ENCODE data around the gene KIZ.

Gene KIZ

DNA sequence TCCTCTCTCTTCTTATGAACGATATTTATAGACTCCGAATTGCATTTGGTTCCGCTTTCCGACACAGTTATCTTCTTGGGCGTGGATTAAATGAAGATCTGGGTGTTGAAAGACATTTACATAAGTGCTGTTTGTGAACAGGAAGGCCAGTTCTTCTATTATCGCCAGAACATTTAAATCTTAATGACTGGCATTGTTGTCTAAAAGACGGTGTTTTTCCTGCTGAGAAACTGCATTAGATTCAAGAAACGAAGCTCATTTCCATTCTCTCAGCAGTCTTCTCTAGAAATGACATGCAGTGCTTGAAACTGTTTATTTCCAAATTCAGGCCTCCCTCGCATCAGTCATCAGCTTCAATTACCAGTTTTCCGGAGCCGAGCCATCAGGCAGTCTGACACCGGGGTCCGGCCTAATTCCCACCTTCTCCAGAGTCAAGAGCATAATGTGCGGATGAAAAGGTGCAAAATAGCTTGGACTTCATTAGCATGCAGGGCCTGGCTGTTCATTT lies 35.7 kb upstream of the KIZ start:
- TF ChIP-seq, protein P1, sequence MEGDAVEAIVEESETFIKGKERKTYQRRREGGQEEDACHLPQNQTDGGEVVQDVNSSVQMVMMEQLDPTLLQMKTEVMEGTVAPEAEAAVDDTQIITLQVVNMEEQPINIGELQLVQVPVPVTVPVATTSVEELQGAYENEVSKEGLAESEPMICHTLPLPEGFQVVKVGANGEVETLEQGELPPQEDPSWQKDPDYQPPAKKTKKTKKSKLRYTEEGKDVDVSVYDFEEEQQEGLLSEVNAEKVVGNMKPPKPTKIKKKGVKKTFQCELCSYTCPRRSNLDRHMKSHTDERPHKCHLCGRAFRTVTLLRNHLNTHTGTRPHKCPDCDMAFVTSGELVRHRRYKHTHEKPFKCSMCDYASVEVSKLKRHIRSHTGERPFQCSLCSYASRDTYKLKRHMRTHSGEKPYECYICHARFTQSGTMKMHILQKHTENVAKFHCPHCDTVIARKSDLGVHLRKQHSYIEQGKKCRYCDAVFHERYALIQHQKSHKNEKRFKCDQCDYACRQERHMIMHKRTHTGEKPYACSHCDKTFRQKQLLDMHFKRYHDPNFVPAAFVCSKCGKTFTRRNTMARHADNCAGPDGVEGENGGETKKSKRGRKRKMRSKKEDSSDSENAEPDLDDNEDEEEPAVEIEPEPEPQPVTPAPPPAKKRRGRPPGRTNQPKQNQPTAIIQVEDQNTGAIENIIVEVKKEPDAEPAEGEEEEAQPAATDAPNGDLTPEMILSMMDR (IDR thresholded peaks at IDR 0.05; ENCODE audit: extremely low read depth, insufficient read depth, missing control alignments) = no peak
- no peak for DNase-seq (ENCODE audit: low spot score)
- in situ Hi-C loops (cut with MboI; ENCODE audit: low pct_unique_long_range_greater_than_20kb, low sequenced_read_pairs, unreplicated experiment) = no loop called here

DNA sequence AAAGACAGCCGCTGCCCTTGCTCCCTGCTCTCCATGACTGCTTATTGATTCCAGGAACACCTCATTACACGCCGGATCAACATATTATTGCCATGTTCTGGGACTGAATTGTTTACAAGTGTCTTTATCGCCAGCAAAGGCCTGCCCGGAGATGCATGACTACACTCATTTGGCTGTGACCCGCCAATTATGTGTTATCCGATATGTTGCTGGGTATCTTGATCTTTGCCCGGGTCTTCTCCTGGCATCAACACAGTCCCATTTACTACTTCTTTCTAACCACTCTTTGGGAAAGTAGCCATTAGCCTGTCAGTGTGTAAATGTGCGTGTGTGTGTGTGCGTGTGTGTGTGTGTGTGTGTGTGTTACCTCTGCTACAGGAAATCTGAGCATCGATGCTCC lies 35.2 kb upstream of the KIZ start:
- in situ Hi-C loops (cut with MboI; ENCODE audit: low pct_unique_long_range_greater_than_20kb, low sequenced_read_pairs, unreplicated experiment) = no loop called here
- TF ChIP-seq, protein P1 (IDR thresholded peaks at IDR 0.05; ENCODE audit: extremely low read depth, insufficient read depth, missing control alignments) = no peak
- DNase-seq (ENCODE audit: low spot score) = no peak

DNA sequence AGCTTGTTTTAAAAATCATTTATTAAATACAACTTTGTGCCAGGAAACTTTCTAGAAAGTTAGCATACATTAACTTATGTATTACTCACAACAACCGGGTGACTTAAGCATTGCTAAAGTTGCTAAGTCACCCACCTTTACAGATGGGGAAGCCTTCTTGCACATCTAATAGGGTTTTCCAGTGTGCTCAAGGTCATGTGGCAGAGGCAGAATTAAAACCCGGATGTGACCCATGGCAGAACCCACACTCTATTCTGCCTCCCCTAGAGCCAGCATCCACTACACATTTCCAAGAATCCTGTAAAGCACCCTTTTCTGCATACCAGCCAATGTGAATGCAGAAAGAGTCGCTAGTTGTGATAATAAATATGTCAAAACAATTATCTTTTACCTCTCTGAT lies 33.1 kb upstream of the KIZ start:
- TF ChIP-seq, protein P1 (IDR thresholded peaks at IDR 0.05; ENCODE audit: extremely low read depth, insufficient read depth, missing control alignments) = no peak
- in situ Hi-C loops (cut with MboI; ENCODE audit: low pct_unique_long_range_greater_than_20kb, low sequenced_read_pairs, unreplicated experiment) = no loop called here
- no peak for DNase-seq (ENCODE audit: low spot score)

DNA sequence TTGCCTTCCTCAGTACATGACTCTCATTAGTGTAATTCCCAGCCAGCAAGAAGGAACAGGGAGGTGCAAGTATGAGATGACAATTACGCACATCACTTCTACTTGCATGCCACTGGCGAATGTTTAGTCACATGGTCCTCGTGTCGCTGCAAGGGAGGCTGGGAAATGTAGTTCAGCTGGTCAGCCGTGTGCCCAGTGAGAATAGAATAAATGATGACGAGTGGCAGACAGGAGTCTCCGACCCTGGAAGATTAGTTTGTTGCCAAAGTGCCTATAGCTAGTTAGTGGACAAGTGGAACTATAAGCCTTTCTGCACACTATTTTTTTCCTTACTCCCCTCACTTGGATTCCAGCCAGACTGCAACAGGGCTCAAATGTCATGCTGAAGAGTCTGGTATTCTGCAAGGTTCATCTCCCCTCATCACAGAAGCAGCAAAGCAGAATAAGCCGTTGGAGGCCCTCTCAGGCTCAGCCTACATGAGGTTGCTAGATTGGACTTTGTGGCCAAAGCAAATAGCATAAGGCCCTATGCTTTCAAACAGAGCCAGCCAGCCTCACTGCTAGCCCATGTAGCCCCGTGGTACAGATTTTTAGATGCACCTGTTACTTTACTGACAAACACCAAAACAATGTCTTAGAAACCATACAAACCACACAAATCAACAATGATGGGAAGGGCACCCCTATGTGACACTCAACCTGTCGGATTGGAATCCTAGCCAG lies 29.4 kb upstream of the KIZ start:
- no peak for DNase-seq (ENCODE audit: low spot score)
- TF ChIP-seq, protein P1 (IDR thresholded peaks at IDR 0.05; ENCODE audit: extremely low read depth, insufficient read depth, missing control alignments) = no peak

DNA sequence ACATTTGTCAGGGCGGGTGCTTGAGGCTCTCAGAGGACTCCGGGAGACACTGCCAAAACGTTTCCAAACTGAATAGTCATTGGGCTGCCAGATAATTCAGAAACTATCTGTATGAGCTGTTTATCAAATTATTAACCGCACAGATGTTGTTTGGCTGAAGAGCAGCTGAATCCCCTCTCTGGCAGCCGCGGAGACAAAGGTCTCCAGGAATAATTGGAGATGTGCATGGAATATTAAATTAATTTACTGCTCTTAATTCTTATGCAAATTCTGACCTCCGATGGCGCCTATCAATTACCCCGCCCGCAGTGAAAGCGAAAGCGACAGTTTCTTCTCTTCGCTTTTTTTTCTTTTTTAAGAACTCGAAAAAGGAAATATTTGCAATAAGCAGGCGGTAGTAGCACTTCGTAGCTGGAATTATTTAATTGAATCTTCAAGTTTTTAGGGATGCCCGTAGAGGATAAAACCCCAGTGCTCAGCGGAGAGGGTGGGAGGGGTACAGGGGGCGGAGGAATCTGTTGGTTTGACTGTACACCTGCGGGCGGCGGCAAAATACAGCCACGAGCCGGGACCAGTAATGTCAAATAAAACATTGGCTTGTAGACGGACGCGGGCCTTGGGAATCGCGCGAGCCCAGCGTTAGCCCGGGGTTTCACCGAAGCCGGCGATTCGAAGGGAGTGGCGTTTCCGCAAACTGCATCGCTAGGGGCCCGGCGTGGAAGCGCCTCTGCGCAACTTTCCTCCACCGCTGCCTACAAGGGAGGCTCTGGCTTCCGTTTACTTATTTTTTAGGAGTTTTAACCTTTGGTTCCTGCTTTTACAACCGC lies 25.9 kb upstream of the KIZ start:
- DNase-seq (ENCODE audit: low spot score) = peak; percentile 64
- TF ChIP-seq, protein P1 (IDR thresholded peaks at IDR 0.05; ENCODE audit: extremely low read depth, insufficient read depth, missing control alignments) = no peak
- in situ Hi-C loops (cut with MboI; ENCODE audit: low pct_unique_long_range_greater_than_20kb, low sequenced_read_pairs, unreplicated experiment) = loop anchor here (25.0 kb wide), 5 partner anchors 287 to 1462 kb away; partner anchors contain the start of genes INSM1, NKX2-2, NKX2-4 and PAX1

More for the DNA sequence above, 29.4 kb upstream of the KIZ start:
- in situ Hi-C loops (cut with MboI; ENCODE audit: low pct_unique_long_range_greater_than_20kb, low sequenced_read_pairs, unreplicated experiment) = no loop called here

DNA sequence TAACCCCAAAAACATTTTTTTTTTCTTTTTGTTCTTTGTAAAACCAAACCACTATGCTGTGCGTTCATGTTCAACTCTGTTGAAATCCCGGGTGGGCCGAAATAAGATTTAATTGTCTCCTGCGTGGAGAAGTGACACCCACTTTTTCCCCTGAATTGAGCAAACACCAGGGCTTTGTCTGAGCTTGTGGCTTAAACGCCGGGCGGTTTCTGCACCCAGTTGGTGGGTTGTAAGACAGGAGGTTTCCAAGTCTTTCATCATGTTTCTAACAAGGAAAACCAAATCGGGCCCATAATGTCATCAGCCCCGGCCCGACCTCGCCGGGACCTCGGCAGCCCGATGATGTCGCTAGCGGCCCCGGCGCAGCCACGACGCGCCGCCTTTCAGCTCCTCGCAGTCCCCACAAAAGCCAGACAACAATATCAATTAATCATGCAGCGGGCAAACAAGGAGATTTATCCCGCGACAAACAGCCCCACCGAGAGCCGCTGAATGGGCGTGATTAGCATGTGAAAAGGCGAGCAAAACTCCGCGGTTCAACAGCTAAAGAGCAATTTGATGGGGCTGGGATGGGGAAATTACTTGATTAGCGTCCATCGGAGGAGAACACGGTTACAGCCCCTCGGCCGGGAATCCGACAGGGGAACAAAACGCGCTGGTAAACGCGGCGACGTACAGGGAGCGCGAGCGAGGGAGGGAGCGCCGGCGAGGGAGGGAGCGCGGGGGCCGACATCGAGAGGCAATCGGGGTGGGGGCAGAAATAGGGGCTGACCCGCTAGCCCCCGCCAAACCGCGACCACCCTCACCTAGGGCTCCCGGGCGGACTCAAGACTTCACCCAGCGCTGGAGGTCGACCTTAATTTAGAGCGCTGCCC lies 25.1 kb upstream of the KIZ start:
- in situ Hi-C loops (cut with MboI; ENCODE audit: low pct_unique_long_range_greater_than_20kb, low sequenced_read_pairs, unreplicated experiment) = loop anchor here (25.0 kb wide), 5 partner anchors 286 to 1461 kb away; partner anchors contain the start of genes INSM1, NKX2-2, NKX2-4 and PAX1
- peak; percentile 39 for DNase-seq (ENCODE audit: low spot score)
- TF ChIP-seq, protein P1 (IDR thresholded peaks at IDR 0.05; ENCODE audit: extremely low read depth, insufficient read depth, missing control alignments) = no peak

Data from GM13977 (cell line).